ENCODE data around the gene STAT5B.

- TF ChIP-seq CTCF (IDR thresholded peaks at IDR 0.05): no peak
- no peak for TF ChIP-seq POLR2A (IDR thresholded peaks at IDR 0.05)
- no peak for TF ChIP-seq POLR2AphosphoS5 (IDR thresholded peaks at IDR 0.05)
These were observed 106.8 kb downstream of the STAT5B start for GRCh38 chr17:42169351-42169750.
